A673 (cell line): ENCODE data around the gene SLC25A39. TPM values are rescaled to one million over a fixed set of nuclear protein-coding genes. Genes with fewer than 3 reads are reported as not detected.
"Not testable (repeated sequence)": the region's sequence is repeated elsewhere in the genome, so short reads cannot be mapped to it uniquely, and the experiment has no call there.

Source experiments
- BruUV-seq: library from RNA; stranded (reverse); fragments of 400-500 nt; replicated peaks from 2 replicates; lab custom pipeline; 2021; lab: Mats Ljungman, UMichigan
- CTCF ChIA-PET: fragments of 300-600 bp; sonication (Branson Sonifier 250); formaldehyde crosslinking; loops from one replicate; lab custom pipeline; 2022; ENCODE audit warnings: antibody characterized with exemption; lab: Charles Lee
- POLR2A ChIA-PET: fragments of 300-600 bp; sonication (Branson Sonifier 250); formaldehyde crosslinking; loops from one replicate; lab custom pipeline; 2022; ENCODE audit warnings: antibody characterized with exemption; ENCODE audit not compliant: low non-redundant PET; lab: Charles Lee
- DNase-seq: peaks from one replicate; pipeline ENCODE4 v3.0.0-alpha.2; 2015; ENCODE audit warnings: low spot score
- H3K27ac ChIP-seq: fragments of 200-600 bp; sonication (generic); 2 replicates; pipeline ENCODE4 v1.5.1; 2016; ENCODE audit warnings: mixed run types, low read depth, mild to moderate bottlenecking, mixed read lengths, antibody characterized with exemption, low read length; ENCODE audit not compliant: poor library complexity, severe bottlenecking
- H3K27me3 ChIP-seq: fragments of 200-600 bp; sonication (generic); replicated peaks from 2 replicates; pipeline ENCODE4 v1.6.1; 2017; ENCODE audit warnings: mixed run types, low read depth, mild to moderate bottlenecking, mixed read lengths, antibody characterized with exemption, low read length; ENCODE audit not compliant: insufficient read depth, poor library complexity
- H3K36me3 ChIP-seq: fragments of 200-600 bp; sonication (generic); 2 replicates; pipeline ENCODE4 v1.6.1; 2016; ENCODE audit warnings: mixed run types, mild to moderate bottlenecking, mixed read lengths, antibody characterized with exemption, low read length; ENCODE audit not compliant: insufficient read depth, poor library complexity, severe bottlenecking
- H3K4me1 ChIP-seq: fragments of 200-600 bp; sonication (generic); 2 replicates; pipeline ENCODE4 v1.6.1; 2017; ENCODE audit warnings: mixed run types, mild to moderate bottlenecking, mixed read lengths, antibody characterized with exemption, low read length; ENCODE audit not compliant: insufficient read depth, poor library complexity, severe bottlenecking
- H3K4me3 ChIP-seq: fragments of 200-600 bp; sonication (generic); 2 replicates; pipeline ENCODE4 v1.5.1; 2016; ENCODE audit warnings: low read depth, mixed run types, mild to moderate bottlenecking, mixed read lengths, low read length; ENCODE audit not compliant: poor library complexity, severe bottlenecking
- H3K9me3 ChIP-seq: fragments of 200-600 bp; sonication (generic); 2 replicates; pipeline ENCODE4 v1.6.1; 2016; ENCODE audit warnings: mixed run types, low read depth, mild to moderate bottlenecking, mixed read lengths, antibody characterized with exemption, low read length; ENCODE audit not compliant: poor library complexity, severe bottlenecking
- CTCF ChIP-seq: fragments of 300-800, 200-600 bp; sonication (generic); conservative IDR thresholded peaks from 2 replicates; pipeline ENCODE4 v1.5.1; 2017; ENCODE audit warnings: low read depth, mild to moderate bottlenecking, antibody characterized with exemption, low read length, moderate library complexity, mixed read lengths
- EZH2 ChIP-seq: fragments of 200-600 bp; sonication (generic); IDR thresholded peaks from 2 replicates; pipeline ENCODE4 v1.6.1; 2017; ENCODE audit warnings: borderline replicate concordance, low read depth, mild to moderate bottlenecking, mixed read lengths, antibody characterized with exemption, low read length; ENCODE audit not compliant: poor library complexity, severe bottlenecking
- intact Hi-C: fragments of 100-400 bp; cut with micrococcal nuclease; formaldehyde crosslinking; loops from one replicate; pipeline ENCODE4 v1.10.0; 2022; ENCODE audit not compliant: unreplicated experiment
- total RNA-seq: library from RNA; stranded (reverse); gene quantifications from 2 replicates; pipeline ENCODE4 v1.2.3, GENCODE V29; 2021

SLC25A39 gene
- total RNA-seq, 1 experiment from 2014 or later = 75.5 TPM

DNA sequence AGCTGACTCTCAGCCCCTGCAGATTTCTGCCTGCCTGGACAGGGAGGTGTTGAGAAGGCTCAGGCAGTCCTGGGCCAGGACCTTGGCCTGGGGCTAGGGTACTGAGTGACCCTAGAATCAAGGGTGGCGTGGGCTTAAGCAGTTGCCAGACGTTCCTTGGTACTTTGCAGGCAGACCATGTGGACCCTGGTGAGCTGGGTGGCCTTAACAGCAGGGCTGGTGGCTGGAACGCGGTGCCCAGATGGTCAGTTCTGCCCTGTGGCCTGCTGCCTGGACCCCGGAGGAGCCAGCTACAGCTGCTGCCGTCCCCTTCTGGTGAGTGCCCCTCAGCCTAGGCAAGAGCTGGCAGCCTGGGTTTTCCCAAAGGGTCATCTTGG is 24.4 kb upstream of the SLC25A39 start:
- no peak overlapping the region for H3K27ac ChIP-seq
- DNase-seq = no peak
- CTCF ChIA-PET = no interaction called here
- H3K9me3 ChIP-seq = no peaks in the 10 kb centered on the region
- BruUV-seq = no TSS peak
- POLR2A ChIA-PET = no interaction called here
- no peak for TF ChIP-seq EZH2
- no peak for TF ChIP-seq CTCF
- intact Hi-C loops = loop anchor here (5.0 kb wide), 1 partner anchor 137 kb away; no protein-coding TSS in a partner anchor
- no peak overlapping the region for H3K4me3 ChIP-seq
- H3K27me3 ChIP-seq = no peaks in the 10 kb centered on the region
- H3K4me1 ChIP-seq = no peaks in the 10 kb centered on the region
- H3K36me3 ChIP-seq = no peaks in the 10 kb centered on the region

GRCh38 chr17:44348234-44348987 is 23.8 kb upstream of the SLC25A39 start:
- intact Hi-C loops = loop anchor here (5.0 kb wide), 1 partner anchor 136 kb away; no protein-coding TSS in a partner anchor

GRCh38 chr17:44347206-44348055 is 22.8 kb upstream of the SLC25A39 start:
- H3K9me3 ChIP-seq, CTCF ChIA-PET, H3K27ac ChIP-seq, DNase-seq, H3K4me3 ChIP-seq, BruUV-seq, H3K36me3 ChIP-seq, H3K27me3 ChIP-seq, H3K4me1 ChIP-seq, POLR2A ChIA-PET: not testable (repeated sequence)
- intact Hi-C loops = loop anchor here (5.0 kb wide), 1 partner anchor 135 kb away; no protein-coding TSS in a partner anchor

More at GRCh38 chr17:44348234-44348987, 23.8 kb upstream of the SLC25A39 start:
- no peaks in the 10 kb centered on the region for H3K4me1 ChIP-seq
- no peak overlapping the region for H3K27ac ChIP-seq
- ChIA-PET POLR2A (no interaction called here), CTCF (no interaction called here)
- DNase-seq = no peak
- no peak for TF ChIP-seq CTCF
- TF ChIP-seq EZH2 = no peak
- H3K9me3 ChIP-seq = no peaks in the 10 kb centered on the region
- H3K27me3 ChIP-seq = no peaks in the 10 kb centered on the region
- H3K36me3 ChIP-seq = no peaks in the 10 kb centered on the region
- H3K4me3 ChIP-seq = no peak overlapping the region
- BruUV-seq = no TSS peak
